K562 treated with DMSO at 1 percent for 4 hours (cell line): ENCODE data around the gene ZNF562. TPM values are rescaled to one million over a fixed set of nuclear protein-coding genes. Genes with fewer than 3 reads are reported as not detected.

Experiments
- total RNA-seq: library from RNA; unstranded; fragments of 300-600 nt; gene quantifications from 2 replicates; pipeline ENCODE4 v1.2.3, GENCODE V29; 2022; ENCODE audit not compliant: insufficient read depth

Gene ZNF562
- 7.7 and 9.1 TPM in 2 replicates for total RNA-seq

GRCh38 chr19:9674663-9675357 lies at the start of gene ZNF562:
Gene ZNF562 (minus strand): TSS chr19:9675100. CDS start chr19:9660744, 14,356 bp downstream.

GRCh38 chr19:9621156-9622037 lies 53.5 kb downstream of the ZNF562 start, which contains the start of gene ZNF561:
Gene ZNF561 (minus strand): TSS chr19:9621232. CDS start chr19:9619456, 1,776 bp downstream.

Other genes with a start within 250 kb of the ZNF562 start
- gene ZNF266, start 239.5 kb downstream of the ZNF562 start, total RNA-seq = 19.7 and 28.7 TPM in 2 replicates
- 0.29 TPM in 1 of 2 replicates, not detected in the other for gene ZNF560, start 176.5 kb downstream of the ZNF562 start, total RNA-seq
- gene ZNF426, start 136.5 kb downstream of the ZNF562 start, total RNA-seq = 4.2 and 6.9 TPM in 2 replicates
- 6.4 TPM in 2 replicates for gene ZNF121, start 90.6 kb downstream of the ZNF562 start, total RNA-seq
- 12.5 and 46.2 TPM in 2 replicates for gene ZNF561, start 53.9 kb downstream of the ZNF562 start, total RNA-seq
- gene ZNF846, start 93.6 kb upstream of the ZNF562 start, total RNA-seq = 6.6 and 11.1 TPM in 2 replicates
- gene FBXL12, start 144.0 kb upstream of the ZNF562 start, total RNA-seq = 43.3 and 57.4 TPM in 2 replicates
- gene UBL5, start 152.8 kb upstream of the ZNF562 start, total RNA-seq = 503 and 550 TPM in 2 replicates
- 103 and 147 TPM in 2 replicates for gene PIN1, start 160.2 kb upstream of the ZNF562 start, total RNA-seq